Measurements from ENCODE around the gene KCNN3.

DNA sequence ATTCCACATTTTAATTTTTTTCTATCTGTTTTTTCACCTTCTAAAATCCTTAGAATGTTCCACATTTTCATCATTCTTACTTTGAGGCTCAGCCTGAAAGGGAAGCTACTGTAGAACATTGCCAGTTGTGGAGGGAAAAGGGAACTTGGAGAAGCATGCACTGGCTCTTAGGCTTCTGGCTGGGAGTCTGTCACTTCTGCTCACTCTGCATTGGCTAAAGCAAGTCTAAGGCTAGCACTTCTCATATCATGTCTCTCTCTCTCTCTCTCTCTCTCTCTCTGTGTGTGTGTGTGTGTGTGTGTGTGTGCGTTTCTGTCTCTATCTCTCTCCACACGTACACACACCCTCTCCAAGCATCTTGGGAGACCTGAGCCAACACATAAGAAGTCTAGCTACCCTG is 212.5 kb downstream of the KCNN3 start:
- TF ChIP-seq POLR2A (IDR thresholded peaks at IDR 0.05) = no peak
- TF ChIP-seq, protein P1, sequence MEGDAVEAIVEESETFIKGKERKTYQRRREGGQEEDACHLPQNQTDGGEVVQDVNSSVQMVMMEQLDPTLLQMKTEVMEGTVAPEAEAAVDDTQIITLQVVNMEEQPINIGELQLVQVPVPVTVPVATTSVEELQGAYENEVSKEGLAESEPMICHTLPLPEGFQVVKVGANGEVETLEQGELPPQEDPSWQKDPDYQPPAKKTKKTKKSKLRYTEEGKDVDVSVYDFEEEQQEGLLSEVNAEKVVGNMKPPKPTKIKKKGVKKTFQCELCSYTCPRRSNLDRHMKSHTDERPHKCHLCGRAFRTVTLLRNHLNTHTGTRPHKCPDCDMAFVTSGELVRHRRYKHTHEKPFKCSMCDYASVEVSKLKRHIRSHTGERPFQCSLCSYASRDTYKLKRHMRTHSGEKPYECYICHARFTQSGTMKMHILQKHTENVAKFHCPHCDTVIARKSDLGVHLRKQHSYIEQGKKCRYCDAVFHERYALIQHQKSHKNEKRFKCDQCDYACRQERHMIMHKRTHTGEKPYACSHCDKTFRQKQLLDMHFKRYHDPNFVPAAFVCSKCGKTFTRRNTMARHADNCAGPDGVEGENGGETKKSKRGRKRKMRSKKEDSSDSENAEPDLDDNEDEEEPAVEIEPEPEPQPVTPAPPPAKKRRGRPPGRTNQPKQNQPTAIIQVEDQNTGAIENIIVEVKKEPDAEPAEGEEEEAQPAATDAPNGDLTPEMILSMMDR (IDR thresholded peaks at IDR 0.05) = no peak
- no peak for TF ChIP-seq POLR2AphosphoS5 (IDR thresholded peaks at IDR 0.05)
